Liver (tissue), 9 donors: Measurements from ENCODE around the gene CLCA1. TPM values are rescaled to one million over a fixed set of nuclear protein-coding genes. Genes with fewer than 3 reads are reported as not detected.

Experiments used
- DNase-seq: peaks from one replicate; pipeline ENCODE4 v3.0.0-alpha.2; 2017; ENCODE audit warnings: low spot score
- H3K27ac ChIP-seq, 2 donors: one replicate each; pipeline ENCODE4 v1.7.0; 2013; ENCODE audit warnings: inconsistent platforms in 2 of 2, low read length in 2 of 2, control low read depth in 1 of 2, low read depth in 1 of 2, mild to moderate bottlenecking in 1 of 2
- H3K27me3 ChIP-seq, 4 donors: one replicate each; pipeline versions ENCODE4 v1.6.1 to v1.7.0; 2013; ENCODE audit warnings: low read length in 3 of 4, inconsistent platforms in 1 of 4, mild to moderate bottlenecking in 1 of 4, moderate library complexity in 1 of 4; ENCODE audit not compliant: control insufficient read depth in 4 of 4, insufficient read depth in 4 of 4
- H3K36me3 ChIP-seq, 4 donors: one replicate each; pipeline versions ENCODE4 v1.6.1 to v1.7.0; 2013; ENCODE audit warnings: low read length in 3 of 4, mild to moderate bottlenecking in 3 of 4, low read depth in 1 of 4, moderate library complexity in 1 of 4; ENCODE audit not compliant: control insufficient read depth in 4 of 4, insufficient read depth in 3 of 4
- H3K4me1 ChIP-seq, 4 donors: one replicate each; pipeline versions ENCODE4 v1.6.1 to v1.7.0; 2013; ENCODE audit warnings: low read length in 3 of 4, mild to moderate bottlenecking in 3 of 4, moderate library complexity in 1 of 4; ENCODE audit not compliant: control insufficient read depth in 4 of 4, insufficient read depth in 4 of 4
- H3K4me3 ChIP-seq, 3 donors: one replicate each; pipeline versions ENCODE4 v1.6.1 to v1.7.0; 2013; ENCODE audit warnings: low read length in 3 of 3, control low read depth in 1 of 3, low read depth in 1 of 3, mild to moderate bottlenecking in 1 of 3
- H3K9ac ChIP-seq, 2 donors: one replicate each; pipeline ENCODE4 v1.7.0; 2013; ENCODE audit warnings: low read length in 2 of 2, mild to moderate bottlenecking in 2 of 2, moderate library complexity in 2 of 2, control low read depth in 1 of 2, low read depth in 1 of 2
- H3K9me3 ChIP-seq, 4 donors: one replicate each; pipeline versions ENCODE4 v1.6.1 to v1.7.0; 2013; ENCODE audit warnings: low read length in 3 of 4; ENCODE audit not compliant: control insufficient read depth in 4 of 4
- CTCF ChIP-seq: fragments of 150-350 bp; IDR thresholded peaks from 2 replicates; pipeline ENCODE4 v1.5.1; 2017; ENCODE audit warnings: improper control_type of control experiment, low read depth, low read length; ENCODE audit not compliant: missing input control
- EGR1 ChIP-seq, 2 donors: IDR thresholded peaks; 2 replicates each; pipeline ENCODE4 v1.6.1; 2016 to 2018; ENCODE audit warnings: antibody characterized with exemption in 2 of 2, low read depth in 2 of 2
- FOXA1 ChIP-seq: IDR thresholded peaks from 2 replicates; pipeline ENCODE4 v1.6.1; 2016; ENCODE audit warnings: antibody characterized with exemption
- FOXA2 ChIP-seq: IDR thresholded peaks from 2 replicates; pipeline ENCODE4 v1.6.1; 2016; ENCODE audit warnings: antibody characterized with exemption
- GABPA ChIP-seq, 2 donors: IDR thresholded peaks in 1 of 2; conservative IDR thresholded peaks in 1 of 2; 2 replicates each; pipeline ENCODE4 v1.6.1; 2016; ENCODE audit warnings: antibody characterized with exemption in 2 of 2, mild to moderate bottlenecking in 1 of 2, moderate library complexity in 1 of 2
- HNF4G ChIP-seq: IDR thresholded peaks from 2 replicates; pipeline ENCODE4 v1.6.1; 2016; ENCODE audit warnings: antibody characterized with exemption
- JUND ChIP-seq, 2 donors: IDR thresholded peaks; 2 replicates each; pipeline ENCODE4 v1.6.1; 2016; ENCODE audit warnings: antibody characterized with exemption in 2 of 2
- NR2F2 ChIP-seq: IDR thresholded peaks from 2 replicates; pipeline ENCODE4 v1.6.1; 2016; ENCODE audit warnings: antibody characterized with exemption
- RAD21 ChIP-seq, 2 donors: IDR thresholded peaks; 2 replicates each; pipeline ENCODE4 v1.6.1; 2016; ENCODE audit warnings: antibody characterized with exemption in 2 of 2, mild to moderate bottlenecking in 2 of 2
- RXRA ChIP-seq, 2 donors: IDR thresholded peaks; 2 replicates each; pipeline ENCODE4 v1.6.1; 2017 to 2018; ENCODE audit warnings: antibody characterized with exemption in 2 of 2, mild to moderate bottlenecking in 1 of 2
- TAF1 ChIP-seq: conservative IDR thresholded peaks from 2 replicates; pipeline ENCODE4 v1.6.1; 2016; ENCODE audit warnings: antibody characterized with exemption, mild to moderate bottlenecking
- YY1 ChIP-seq: IDR thresholded peaks from 2 replicates; pipeline ENCODE4 v1.6.1; 2016; ENCODE audit warnings: antibody characterized with exemption, mild to moderate bottlenecking
- ZBTB33 ChIP-seq: IDR thresholded peaks from 2 replicates; pipeline ENCODE4 v1.6.1; 2016; ENCODE audit warnings: antibody characterized with exemption
- WGBS: extraction: QIAGEN DNeasy Blood & Tissue Kit; methylation state at CpG from one replicate; pipeline ENCODE4 v1.1.7; 2013; 5-methylcytosine and 5-hydroxymethylcytosine counted together
- polyA plus RNA-seq, 2 donors: library from polyadenylated mRNA; stranded (reverse) in 1 of 2; unstranded in 1 of 2; fragments of 200-250 nt in 1 of 2; fragments of >200 nt in 1 of 2; fragmentation: Nextera tagmentation in 1 of 2; extraction: Ambion mirVana in 1 of 2; gene quantifications; one replicate each; pipeline versions ENCODE4 v1.2.1 to v1.2.3, GENCODE V29; 2013 to 2015
- total RNA-seq, 2 donors: library from RNA; depleted of rRNA; stranded (reverse); fragments of >200 nt; gene quantifications; one replicate each; pipeline ENCODE4 v1.2.3, GENCODE V29; 2014
- TF ChIP-seq, protein P1 (sequence below): IDR thresholded peaks from 2 replicates; pipeline ENCODE4 v1.6.1; 2016; ENCODE audit warnings: antibody characterized with exemption, mild to moderate bottlenecking
- TF ChIP-seq, protein P2 (sequence below): IDR thresholded peaks from 2 replicates; pipeline ENCODE4 v1.6.1; 2016; ENCODE audit warnings: antibody characterized with exemption
- TF ChIP-seq, protein P3 (sequence below): IDR thresholded peaks from 2 replicates; pipeline ENCODE4 v1.6.1; 2016; ENCODE audit warnings: antibody characterized with exemption
- donor health status: healthy.
- donor health status: healthy.
- donor health status: healthy.
- donor health status: healthy.
- donor health status: healthy.

CLCA1 gene
- total and polyA plus RNA-seq, 4 donors = not detected

DNA sequence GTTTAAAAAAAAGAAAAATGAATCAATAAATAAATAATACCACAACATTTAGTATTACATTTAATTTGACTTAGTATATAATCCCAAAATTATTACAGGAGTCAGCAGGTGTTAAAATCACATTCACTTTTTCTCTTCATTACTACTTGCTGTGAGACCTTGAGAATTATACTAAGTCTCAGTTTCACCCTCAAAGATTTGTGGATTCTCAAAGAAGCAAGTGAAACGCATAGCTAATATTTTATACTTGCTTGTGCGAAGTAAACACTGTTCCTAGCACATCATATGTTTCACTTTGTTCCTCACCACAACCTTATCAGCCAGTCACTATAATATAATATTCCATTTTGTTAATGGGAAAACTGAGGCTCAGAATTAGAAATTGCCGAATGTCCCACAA, 4.0 kb downstream of the CLCA1 start:
- DNase-seq = no peak
- Histone ChIP-seq H3K4me1 (no peaks in the 10 kb centered on the region), H3K9me3 (no peaks in the 10 kb centered on the region), H3K27me3 (peaks cover 0 to 6% (median 2%) of the 10 kb centered on the region in 4 donors), H3K36me3 (no peaks in the 10 kb centered on the region), H3K9ac (no peak overlapping the region), H3K4me3 (no peak overlapping the region), H3K27ac (no peak overlapping the region)
- TF ChIP-seq ZBTB33 (no peak), RAD21 (IDR thresholded peaks at IDR 0.05) (no peak), FOXA1 (no peak), HNF4G (no peak), GABPA (IDR thresholded peaks at IDR 0.05 in 1 of 2, conservative IDR thresholded peaks at IDR 0.05 in 1 of 2) (no peak), CTCF (no peak), RXRA (IDR thresholded peaks at IDR 0.05) (no peak), YY1 (no peak), JUND (IDR thresholded peaks at IDR 0.05) (no peak), NR2F2 (no peak), TAF1 (no peak), EGR1 (IDR thresholded peaks at IDR 0.05; ENCODE audit: low read depth in 2 of 2) (no peak)
- TF ChIP-seq, protein P1, sequence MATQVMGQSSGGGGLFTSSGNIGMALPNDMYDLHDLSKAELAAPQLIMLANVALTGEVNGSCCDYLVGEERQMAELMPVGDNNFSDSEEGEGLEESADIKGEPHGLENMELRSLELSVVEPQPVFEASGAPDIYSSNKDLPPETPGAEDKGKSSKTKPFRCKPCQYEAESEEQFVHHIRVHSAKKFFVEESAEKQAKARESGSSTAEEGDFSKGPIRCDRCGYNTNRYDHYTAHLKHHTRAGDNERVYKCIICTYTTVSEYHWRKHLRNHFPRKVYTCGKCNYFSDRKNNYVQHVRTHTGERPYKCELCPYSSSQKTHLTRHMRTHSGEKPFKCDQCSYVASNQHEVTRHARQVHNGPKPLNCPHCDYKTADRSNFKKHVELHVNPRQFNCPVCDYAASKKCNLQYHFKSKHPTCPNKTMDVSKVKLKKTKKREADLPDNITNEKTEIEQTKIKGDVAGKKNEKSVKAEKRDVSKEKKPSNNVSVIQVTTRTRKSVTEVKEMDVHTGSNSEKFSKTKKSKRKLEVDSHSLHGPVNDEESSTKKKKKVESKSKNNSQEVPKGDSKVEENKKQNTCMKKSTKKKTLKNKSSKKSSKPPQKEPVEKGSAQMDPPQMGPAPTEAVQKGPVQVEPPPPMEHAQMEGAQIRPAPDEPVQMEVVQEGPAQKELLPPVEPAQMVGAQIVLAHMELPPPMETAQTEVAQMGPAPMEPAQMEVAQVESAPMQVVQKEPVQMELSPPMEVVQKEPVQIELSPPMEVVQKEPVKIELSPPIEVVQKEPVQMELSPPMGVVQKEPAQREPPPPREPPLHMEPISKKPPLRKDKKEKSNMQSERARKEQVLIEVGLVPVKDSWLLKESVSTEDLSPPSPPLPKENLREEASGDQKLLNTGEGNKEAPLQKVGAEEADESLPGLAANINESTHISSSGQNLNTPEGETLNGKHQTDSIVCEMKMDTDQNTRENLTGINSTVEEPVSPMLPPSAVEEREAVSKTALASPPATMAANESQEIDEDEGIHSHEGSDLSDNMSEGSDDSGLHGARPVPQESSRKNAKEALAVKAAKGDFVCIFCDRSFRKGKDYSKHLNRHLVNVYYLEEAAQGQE = no peak
- TF ChIP-seq, protein P2, sequence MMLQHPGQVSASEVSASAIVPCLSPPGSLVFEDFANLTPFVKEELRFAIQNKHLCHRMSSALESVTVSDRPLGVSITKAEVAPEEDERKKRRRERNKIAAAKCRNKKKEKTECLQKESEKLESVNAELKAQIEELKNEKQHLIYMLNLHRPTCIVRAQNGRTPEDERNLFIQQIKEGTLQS = no peak
- 79% methylated on average over 3 of the region's 3 CpGs for WGBS

GRCh38 chr1:86477256-86477655, 8.5 kb downstream of the CLCA1 start:
- Histone ChIP-seq H3K9ac (no peak overlapping the region), H3K4me1 (no peaks in the 10 kb centered on the region), H3K27me3 (no peaks in the 10 kb centered on the region), H3K4me3 (no peak overlapping the region), H3K36me3 (no peaks in the 10 kb centered on the region), H3K27ac (no peak overlapping the region), H3K9me3 (no peaks in the 10 kb centered on the region)
- no peak for DNase-seq
- 91% methylated on average over 4 of the region's 4 CpGs for WGBS
- TF ChIP-seq NR2F2 (no peak), CTCF (no peak), YY1 (no peak), FOXA1 (no peak), RXRA (IDR thresholded peaks at IDR 0.05) (no peak), EGR1 (IDR thresholded peaks at IDR 0.05; ENCODE audit: low read depth in 2 of 2) (no peak), ZBTB33 (no peak), HNF4G (no peak), FOXA2 (no peak), JUND (IDR thresholded peaks at IDR 0.05) (no peak), RAD21 (IDR thresholded peaks at IDR 0.05) (no peak), GABPA (IDR thresholded peaks at IDR 0.05 in 1 of 2, conservative IDR thresholded peaks at IDR 0.05 in 1 of 2) (no peak)
- TF ChIP-seq, protein P2 = no peak
- TF ChIP-seq, protein P3, sequence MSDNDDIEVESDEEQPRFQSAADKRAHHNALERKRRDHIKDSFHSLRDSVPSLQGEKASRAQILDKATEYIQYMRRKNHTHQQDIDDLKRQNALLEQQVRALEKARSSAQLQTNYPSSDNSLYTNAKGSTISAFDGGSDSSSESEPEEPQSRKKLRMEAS = no peak
